Endometrium (tissue), 2 donors: ENCODE results near the gene LRRC75A.

Experiments
- FAIRE-seq: peaks from 2 replicates; lab custom pipeline; 2012; peaks lifted over from hg19 to GRCh38; lab: Jason Lieb, UNC
- donor health status: control.
- donor health status: control.

LRRC75A gene

GRCh38 chr17:16493531-16494046, 1.6 kb upstream of the LRRC75A start:
- no peak for FAIRE-seq

GRCh38 chr17:16492613-16493530, 879 bp upstream of the LRRC75A start:
- FAIRE-seq = no peak

GRCh38 chr17:16491131-16491702, 776 bp downstream of the LRRC75A start:
- FAIRE-seq = no peak

GRCh38 chr17:16489431-16489830, 2.6 kb downstream of the LRRC75A start:
- no peak for FAIRE-seq

GRCh38 chr17:16488968-16489337, 3.0 kb downstream of the LRRC75A start:
- no peak for FAIRE-seq

GRCh38 chr17:16488186-16488967, 3.6 kb downstream of the LRRC75A start:
- FAIRE-seq = no peak

- FAIRE-seq = no peak
These were observed 5.4 kb downstream of the LRRC75A start for GRCh38 chr17:16486373-16487250.

GRCh38 chr17:16484445-16485175, 7.4 kb downstream of the LRRC75A start:
- FAIRE-seq = no peak

GRCh38 chr17:16483021-16483645, 8.9 kb downstream of the LRRC75A start:
- FAIRE-seq = no peak

GRCh38 chr17:16482253-16482652, 9.7 kb downstream of the LRRC75A start:
- no peak for FAIRE-seq

- no peak for FAIRE-seq
These were observed 11.0 kb downstream of the LRRC75A start for GRCh38 chr17:16480995-16481394.

- FAIRE-seq = no peak
These were observed 12.7 kb downstream of the LRRC75A start for GRCh38 chr17:16479264-16479663.

- no peak for FAIRE-seq
These were observed 13.3 kb downstream of the LRRC75A start for GRCh38 chr17:16478649-16479048.

- no peak for FAIRE-seq
These were observed 14.3 kb downstream of the LRRC75A start for GRCh38 chr17:16477666-16478065.

- FAIRE-seq = no peak
These were observed 14.7 kb downstream of the LRRC75A start for GRCh38 chr17:16477255-16477654.

GRCh38 chr17:16475179-16475704, 16.8 kb downstream of the LRRC75A start:
- FAIRE-seq = no peak

GRCh38 chr17:16474012-16474725, 17.8 kb downstream of the LRRC75A start:
- no peak for FAIRE-seq

- FAIRE-seq = no peak
These were observed 18.7 kb downstream of the LRRC75A start for GRCh38 chr17:16473044-16474011.
